Stimulated activated CD4-positive, alpha-beta T cell treated with anti-CD3 and anti-CD28 coated beads, Interleukin-1b, Interleukin-23, amount 100 ng/mL, for 48 hours (primary cell): ENCODE data around the gene BHLHE23.
A peak's percentile ranks its signal among the peaks of the same experiment; 100 is the strongest.

Experiments
- DNase-seq: peaks from one replicate; pipeline ENCODE4 v3.0.0-alpha.2; 2020

The BHLHE23 gene

GRCh38 chr20:62987114-62987513 is 19.6 kb downstream of the BHLHE23 start:
- no peak for DNase-seq

GRCh38 chr20:62986257-62986800 is 20.4 kb downstream of the BHLHE23 start:
- DNase-seq: no peak

GRCh38 chr20:62985444-62985778 is 21.4 kb downstream of the BHLHE23 start:
- DNase-seq: no peak

GRCh38 chr20:62984666-62985443 is 21.9 kb downstream of the BHLHE23 start:
- DNase-seq: no peak

- no peak for DNase-seq
Measured at GRCh38 chr20:62983210-62983609, 23.6 kb downstream of the BHLHE23 start.

GRCh38 chr20:62982124-62983075 is 24.4 kb downstream of the BHLHE23 start:
- DNase-seq: no peak

- peak; percentile 47 for DNase-seq
Measured at GRCh38 chr20:62980970-62981369, 25.8 kb downstream of the BHLHE23 start.

GRCh38 chr20:62980380-62980960 is 26.3 kb downstream of the BHLHE23 start:
- no peak for DNase-seq

- no peak for DNase-seq
Measured at GRCh38 chr20:62979876-62980373, 26.8 kb downstream of the BHLHE23 start.

- DNase-seq: no peak
Measured at GRCh38 chr20:62979310-62979709, 27.5 kb downstream of the BHLHE23 start.

GRCh38 chr20:62978561-62978943 is 28.2 kb downstream of the BHLHE23 start:
- no peak for DNase-seq

- peak; percentile 83 for DNase-seq
Measured at GRCh38 chr20:62977613-62978560, 28.9 kb downstream of the BHLHE23 start.

GRCh38 chr20:62976886-62977285 is 29.9 kb downstream of the BHLHE23 start:
- no peak for DNase-seq

GRCh38 chr20:62975812-62976508 is 30.8 kb downstream of the BHLHE23 start:
- DNase-seq: no peak

- no peak for DNase-seq
Measured at GRCh38 chr20:62975251-62975760, 31.5 kb downstream of the BHLHE23 start.

- no peak for DNase-seq
Measured at GRCh38 chr20:62972845-62973745, 33.7 kb downstream of the BHLHE23 start.

GRCh38 chr20:62971950-62972844 is 34.6 kb downstream of the BHLHE23 start:
- peak; percentile 88 for DNase-seq

GRCh38 chr20:62971211-62971949 is 35.4 kb downstream of the BHLHE23 start:
- DNase-seq: no peak
